22Rv1 (cell line): ENCODE measurements around the gene BCAS1.

Experiments used
- H3K27ac ChIP-seq: fragments of 450-650 bp; 2 replicates; pipeline ENCODE4 v1.5.1; 2017
- ZFX ChIP-seq: fragments of 450-650 bp; IDR thresholded peaks from 2 replicates; pipeline ENCODE4 v1.6.1; 2017; ENCODE audit warnings: antibody characterized with exemption, borderline replicate concordance
- TF ChIP-seq, protein P1 (sequence below): fragments of 450-650 bp; IDR thresholded peaks from 2 replicates; pipeline ENCODE4 v1.5.1; 2017; ENCODE audit warnings: mild to moderate bottlenecking

Gene BCAS1

DNA sequence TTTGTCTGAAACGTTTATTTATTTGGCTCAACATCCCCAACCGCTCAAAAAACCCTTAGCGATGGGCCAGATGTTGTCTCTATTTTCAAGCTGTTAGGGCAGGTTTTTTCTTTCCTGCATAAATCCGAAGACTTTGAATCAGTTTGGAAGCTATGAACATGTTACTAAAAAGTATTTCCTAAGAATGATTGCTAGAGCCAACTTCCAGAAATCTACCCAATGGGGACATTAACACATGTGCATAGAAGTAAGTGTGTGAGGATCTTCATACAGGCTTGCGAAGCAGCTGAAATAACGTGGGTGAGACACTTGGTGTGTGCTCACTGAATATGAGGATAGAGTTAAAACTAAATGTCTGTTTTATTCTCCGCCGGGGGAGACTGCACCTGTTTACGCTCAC lies 106.8 kb downstream of the BCAS1 start:
- TF ChIP-seq, protein P1, sequence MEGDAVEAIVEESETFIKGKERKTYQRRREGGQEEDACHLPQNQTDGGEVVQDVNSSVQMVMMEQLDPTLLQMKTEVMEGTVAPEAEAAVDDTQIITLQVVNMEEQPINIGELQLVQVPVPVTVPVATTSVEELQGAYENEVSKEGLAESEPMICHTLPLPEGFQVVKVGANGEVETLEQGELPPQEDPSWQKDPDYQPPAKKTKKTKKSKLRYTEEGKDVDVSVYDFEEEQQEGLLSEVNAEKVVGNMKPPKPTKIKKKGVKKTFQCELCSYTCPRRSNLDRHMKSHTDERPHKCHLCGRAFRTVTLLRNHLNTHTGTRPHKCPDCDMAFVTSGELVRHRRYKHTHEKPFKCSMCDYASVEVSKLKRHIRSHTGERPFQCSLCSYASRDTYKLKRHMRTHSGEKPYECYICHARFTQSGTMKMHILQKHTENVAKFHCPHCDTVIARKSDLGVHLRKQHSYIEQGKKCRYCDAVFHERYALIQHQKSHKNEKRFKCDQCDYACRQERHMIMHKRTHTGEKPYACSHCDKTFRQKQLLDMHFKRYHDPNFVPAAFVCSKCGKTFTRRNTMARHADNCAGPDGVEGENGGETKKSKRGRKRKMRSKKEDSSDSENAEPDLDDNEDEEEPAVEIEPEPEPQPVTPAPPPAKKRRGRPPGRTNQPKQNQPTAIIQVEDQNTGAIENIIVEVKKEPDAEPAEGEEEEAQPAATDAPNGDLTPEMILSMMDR, result no peak
- no peak for TF ChIP-seq ZFX
- H3K27ac ChIP-seq, result no peak overlapping the region

DNA sequence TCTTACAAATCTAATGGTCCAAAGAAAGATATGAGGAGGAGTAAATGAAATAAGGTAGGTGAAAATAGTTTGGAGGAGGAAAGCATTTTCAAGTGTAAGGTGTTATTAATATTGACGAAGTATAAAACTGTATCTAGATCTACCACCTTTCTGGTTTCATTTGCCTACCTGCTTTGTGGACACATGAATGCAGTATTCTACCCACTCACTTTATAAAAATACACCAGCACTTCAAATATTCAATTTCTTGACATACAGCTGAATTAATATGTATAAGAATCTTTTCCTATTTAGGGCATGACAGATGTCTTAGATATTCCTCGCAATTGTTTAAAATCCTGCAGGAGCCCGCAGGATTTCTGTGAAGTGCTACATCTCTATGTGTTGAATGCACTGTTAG lies 108.0 kb downstream of the BCAS1 start:
- TF ChIP-seq, protein P1, result no peak
- TF ChIP-seq ZFX, result no peak
- H3K27ac ChIP-seq, result no peak overlapping the region

GRCh38 chr20:53961527-53961926 lies 108.9 kb downstream of the BCAS1 start:
- H3K27ac ChIP-seq, result no peak overlapping the region
- TF ChIP-seq, protein P1, result no peak
- TF ChIP-seq ZFX, result no peak

GRCh38 chr20:53960579-53961272 lies 109.7 kb downstream of the BCAS1 start:
- H3K27ac ChIP-seq, result no peak overlapping the region
- TF ChIP-seq, protein P1, result no peak
- no peak for TF ChIP-seq ZFX

DNA sequence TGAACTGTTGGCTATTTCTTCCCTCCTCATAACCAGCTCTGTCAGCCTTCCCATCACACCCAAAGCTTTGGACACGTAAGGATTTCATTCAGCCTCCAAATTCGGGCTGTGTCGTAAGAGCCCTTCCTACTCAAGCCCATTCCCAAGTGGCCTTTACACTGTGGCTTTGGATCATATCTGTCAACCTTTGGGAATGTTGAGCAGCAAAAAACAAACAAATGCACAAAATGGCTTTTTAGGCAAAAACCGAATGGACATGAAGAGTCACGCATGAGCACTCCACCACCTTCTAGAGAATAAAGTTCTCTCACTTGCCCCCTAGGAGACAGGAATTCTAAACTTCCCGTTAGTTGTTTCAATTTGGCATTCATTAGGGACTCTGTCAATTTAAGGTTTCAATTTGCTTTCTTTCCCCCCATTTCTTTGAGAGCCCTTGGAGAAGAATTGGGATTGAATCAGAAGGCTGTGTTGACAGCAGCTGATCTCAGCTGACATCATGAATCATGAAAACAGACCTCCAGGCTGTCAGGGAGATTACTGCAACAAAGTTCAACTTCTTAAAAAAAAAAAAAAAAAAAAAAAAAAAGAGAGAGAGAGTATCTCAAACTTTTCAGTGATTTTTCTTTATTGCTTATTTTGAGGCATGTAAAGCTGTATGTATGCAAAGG lies 110.3 kb downstream of the BCAS1 start:
- TF ChIP-seq, protein P1, result no peak
- no peak for TF ChIP-seq ZFX
- no peak overlapping the region for H3K27ac ChIP-seq

GRCh38 chr20:53958260-53958659 lies 112.1 kb downstream of the BCAS1 start:
- TF ChIP-seq, protein P1, result no peak
- TF ChIP-seq ZFX, result no peak
- H3K27ac ChIP-seq, result no peak overlapping the region

- H3K27ac ChIP-seq, result no peak overlapping the region
- no peak for TF ChIP-seq ZFX
Measured at GRCh38 chr20:53957451-53958172, 112.8 kb downstream of the BCAS1 start.
